ENCODE data around the gene UPF3A.
"Not testable (repeated sequence)": the region's sequence is repeated elsewhere in the genome, so short reads cannot be mapped to it uniquely, and the experiment has no call there.

DNA sequence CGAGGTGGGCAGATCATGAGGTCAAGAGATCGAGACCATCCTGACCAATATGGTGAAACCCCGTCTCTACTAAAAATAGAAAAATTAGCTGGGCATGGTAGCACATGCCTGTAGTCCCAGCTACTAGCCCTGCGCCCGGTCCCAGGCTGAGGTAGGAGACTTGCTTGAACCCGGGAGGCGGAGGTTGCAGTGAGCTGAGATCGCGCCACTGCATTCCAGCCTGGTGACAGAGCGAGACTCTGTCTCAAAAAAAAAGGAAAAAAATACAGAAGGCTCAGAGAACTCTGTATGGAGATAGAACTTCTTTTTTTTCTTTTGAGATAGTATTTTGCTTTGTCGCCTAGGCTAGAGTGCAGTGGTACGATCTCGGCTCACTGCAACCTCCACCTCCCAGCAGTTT, 17.1 kb upstream of the UPF3A start:
- TF ChIP-seq, protein P1, sequence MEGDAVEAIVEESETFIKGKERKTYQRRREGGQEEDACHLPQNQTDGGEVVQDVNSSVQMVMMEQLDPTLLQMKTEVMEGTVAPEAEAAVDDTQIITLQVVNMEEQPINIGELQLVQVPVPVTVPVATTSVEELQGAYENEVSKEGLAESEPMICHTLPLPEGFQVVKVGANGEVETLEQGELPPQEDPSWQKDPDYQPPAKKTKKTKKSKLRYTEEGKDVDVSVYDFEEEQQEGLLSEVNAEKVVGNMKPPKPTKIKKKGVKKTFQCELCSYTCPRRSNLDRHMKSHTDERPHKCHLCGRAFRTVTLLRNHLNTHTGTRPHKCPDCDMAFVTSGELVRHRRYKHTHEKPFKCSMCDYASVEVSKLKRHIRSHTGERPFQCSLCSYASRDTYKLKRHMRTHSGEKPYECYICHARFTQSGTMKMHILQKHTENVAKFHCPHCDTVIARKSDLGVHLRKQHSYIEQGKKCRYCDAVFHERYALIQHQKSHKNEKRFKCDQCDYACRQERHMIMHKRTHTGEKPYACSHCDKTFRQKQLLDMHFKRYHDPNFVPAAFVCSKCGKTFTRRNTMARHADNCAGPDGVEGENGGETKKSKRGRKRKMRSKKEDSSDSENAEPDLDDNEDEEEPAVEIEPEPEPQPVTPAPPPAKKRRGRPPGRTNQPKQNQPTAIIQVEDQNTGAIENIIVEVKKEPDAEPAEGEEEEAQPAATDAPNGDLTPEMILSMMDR (IDR thresholded peaks at IDR 0.05): not testable (repeated sequence)
- TF ChIP-seq POLR2A (IDR thresholded peaks at IDR 0.05): not testable (repeated sequence)
